Liver (tissue), 9 donors: ENCODE data around the gene NAP1L4. TPM values are rescaled to one million over a fixed set of nuclear protein-coding genes. Genes with fewer than 3 reads are reported as not detected.
A peak's percentile ranks its signal among the peaks of the same experiment; 100 is the strongest.

Experiments
- DNase-seq: peaks from one replicate; pipeline ENCODE4 v3.0.0-alpha.2; 2017; ENCODE audit warnings: low spot score
- H3K27ac ChIP-seq, 2 donors: one replicate each; pipeline ENCODE4 v1.7.0; 2013; ENCODE audit warnings: inconsistent platforms in 2 of 2, low read length in 2 of 2, control low read depth in 1 of 2, low read depth in 1 of 2, mild to moderate bottlenecking in 1 of 2
- H3K27me3 ChIP-seq, 4 donors: one replicate each; pipeline versions ENCODE4 v1.6.1 to v1.7.0; 2013; ENCODE audit warnings: low read length in 3 of 4, inconsistent platforms in 1 of 4, mild to moderate bottlenecking in 1 of 4, moderate library complexity in 1 of 4; ENCODE audit not compliant: control insufficient read depth in 4 of 4, insufficient read depth in 4 of 4
- H3K36me3 ChIP-seq, 4 donors: one replicate each; pipeline versions ENCODE4 v1.6.1 to v1.7.0; 2013; ENCODE audit warnings: low read length in 3 of 4, mild to moderate bottlenecking in 3 of 4, low read depth in 1 of 4, moderate library complexity in 1 of 4; ENCODE audit not compliant: control insufficient read depth in 4 of 4, insufficient read depth in 3 of 4
- H3K4me1 ChIP-seq, 4 donors: one replicate each; pipeline versions ENCODE4 v1.6.1 to v1.7.0; 2013; ENCODE audit warnings: low read length in 3 of 4, mild to moderate bottlenecking in 3 of 4, moderate library complexity in 1 of 4; ENCODE audit not compliant: control insufficient read depth in 4 of 4, insufficient read depth in 4 of 4
- H3K4me3 ChIP-seq, 3 donors: one replicate each; pipeline versions ENCODE4 v1.6.1 to v1.7.0; 2013; ENCODE audit warnings: low read length in 3 of 3, control low read depth in 1 of 3, low read depth in 1 of 3, mild to moderate bottlenecking in 1 of 3
- H3K9ac ChIP-seq, 2 donors: one replicate each; pipeline ENCODE4 v1.7.0; 2013; ENCODE audit warnings: low read length in 2 of 2, mild to moderate bottlenecking in 2 of 2, moderate library complexity in 2 of 2, control low read depth in 1 of 2, low read depth in 1 of 2
- H3K9me3 ChIP-seq, 4 donors: one replicate each; pipeline versions ENCODE4 v1.6.1 to v1.7.0; 2013; ENCODE audit warnings: low read length in 3 of 4; ENCODE audit not compliant: control insufficient read depth in 4 of 4
- EGR1 ChIP-seq, 2 donors: IDR thresholded peaks; 2 replicates each; pipeline ENCODE4 v1.6.1; 2016 to 2018; ENCODE audit warnings: antibody characterized with exemption in 2 of 2, low read depth in 2 of 2
- FOXA1 ChIP-seq: IDR thresholded peaks from 2 replicates; pipeline ENCODE4 v1.6.1; 2016; ENCODE audit warnings: antibody characterized with exemption
- FOXA2 ChIP-seq: IDR thresholded peaks from 2 replicates; pipeline ENCODE4 v1.6.1; 2016; ENCODE audit warnings: antibody characterized with exemption
- HNF4A ChIP-seq, 2 donors: conservative IDR thresholded peaks; 2 replicates each; pipeline ENCODE4 v1.6.1; 2016; ENCODE audit warnings: antibody characterized with exemption in 2 of 2, mild to moderate bottlenecking in 2 of 2
- HNF4G ChIP-seq: IDR thresholded peaks from 2 replicates; pipeline ENCODE4 v1.6.1; 2016; ENCODE audit warnings: antibody characterized with exemption
- NR2F2 ChIP-seq: IDR thresholded peaks from 2 replicates; pipeline ENCODE4 v1.6.1; 2016; ENCODE audit warnings: antibody characterized with exemption
- RXRA ChIP-seq, 2 donors: IDR thresholded peaks; 2 replicates each; pipeline ENCODE4 v1.6.1; 2017 to 2018; ENCODE audit warnings: antibody characterized with exemption in 2 of 2, mild to moderate bottlenecking in 1 of 2
- TAF1 ChIP-seq: conservative IDR thresholded peaks from 2 replicates; pipeline ENCODE4 v1.6.1; 2016; ENCODE audit warnings: antibody characterized with exemption, mild to moderate bottlenecking
- YY1 ChIP-seq: IDR thresholded peaks from 2 replicates; pipeline ENCODE4 v1.6.1; 2016; ENCODE audit warnings: antibody characterized with exemption, mild to moderate bottlenecking
- WGBS: extraction: QIAGEN DNeasy Blood & Tissue Kit; methylation state at CpG from one replicate; pipeline ENCODE4 v1.1.7; 2013; 5-methylcytosine and 5-hydroxymethylcytosine counted together
- polyA plus RNA-seq, 2 donors: library from polyadenylated mRNA; stranded (reverse) in 1 of 2; unstranded in 1 of 2; fragments of 200-250 nt in 1 of 2; fragments of >200 nt in 1 of 2; fragmentation: Nextera tagmentation in 1 of 2; extraction: Ambion mirVana in 1 of 2; gene quantifications; one replicate each; pipeline versions ENCODE4 v1.2.1 to v1.2.3, GENCODE V29; 2013 to 2015
- total RNA-seq, 2 donors: library from RNA; depleted of rRNA; stranded (reverse); fragments of >200 nt; gene quantifications; one replicate each; pipeline ENCODE4 v1.2.3, GENCODE V29; 2014
- TF ChIP-seq, protein P1 (sequence below): IDR thresholded peaks from 2 replicates; pipeline ENCODE4 v1.6.1; 2016; ENCODE audit warnings: antibody characterized with exemption, mild to moderate bottlenecking
- TF ChIP-seq, protein P2 (sequence below): fragments of 150-350 bp; IDR thresholded peaks from 2 replicates; pipeline ENCODE4 v1.5.1; 2017; ENCODE audit warnings: improper control_type of control experiment, low read depth, low read length; ENCODE audit not compliant: missing input control
- donor health status: healthy.
- donor health status: healthy.
- donor health status: healthy.
- donor health status: healthy.
- donor health status: healthy.

NAP1L4 gene
- total and polyA plus RNA-seq, 4 donors, result 33.2 to 110 (median 46.7) TPM

DNA sequence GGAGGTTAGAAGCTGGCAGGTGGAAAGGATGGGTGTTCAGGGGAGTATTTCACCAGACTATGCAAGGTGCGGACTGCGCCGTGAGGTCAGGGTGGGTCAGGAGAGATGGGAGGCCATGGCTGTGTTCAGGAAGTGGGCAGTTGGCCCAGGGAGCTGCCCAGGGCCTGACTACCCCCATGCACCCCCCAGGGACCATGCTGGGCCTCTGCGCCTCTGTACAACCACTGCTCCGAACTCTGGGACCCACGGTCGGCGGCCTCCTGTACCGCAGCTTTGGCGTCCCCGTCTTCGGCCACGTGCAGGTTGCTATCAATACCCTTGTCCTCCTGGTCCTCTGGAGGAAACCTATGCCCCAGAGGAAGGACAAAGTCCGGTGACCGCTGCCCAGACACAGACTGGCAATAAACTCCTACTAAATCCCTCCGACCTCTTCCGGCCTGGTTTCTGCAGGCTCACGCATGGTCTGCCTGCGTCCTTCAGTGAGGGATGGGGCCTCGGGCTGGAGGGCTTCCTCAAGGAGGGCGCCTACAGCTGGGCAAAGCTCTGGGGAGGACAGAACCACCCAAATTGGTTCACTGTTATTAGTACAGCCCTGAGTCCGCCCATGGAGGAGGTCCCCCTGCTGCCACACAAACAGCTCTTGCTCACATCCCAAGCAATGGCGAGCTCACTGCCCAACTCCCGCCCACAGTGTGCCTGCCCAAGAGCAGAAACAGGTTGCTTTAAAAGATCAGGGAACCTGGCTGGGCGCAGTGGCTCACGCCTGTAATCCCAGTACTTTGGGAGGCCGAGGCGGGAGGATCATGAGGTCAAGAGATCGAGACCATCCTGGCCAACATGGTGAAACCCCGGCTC lies 67.1 kb downstream of the NAP1L4 start:
- Histone ChIP-seq H3K36me3 (peaks cover 0 to 2% (median 0%) of the 10 kb centered on the region in 4 donors), H3K27me3 (no peaks in the 10 kb centered on the region), H3K4me1 (peaks cover 5 to 16% (median 14%) of the 10 kb centered on the region in 4 donors), H3K9ac (no peak overlapping the region), H3K27ac (no peak overlapping the region), H3K4me3 (no peak overlapping the region), H3K9me3 (no peaks in the 10 kb centered on the region)
- no peak for DNase-seq
- WGBS, result 86% methylated on average over 30 of the region's 30 CpGs
- TF ChIP-seq FOXA2, result no peak
- TF ChIP-seq HNF4A (conservative IDR thresholded peaks at IDR 0.05), result peak; percentile 53 to 60

DNA sequence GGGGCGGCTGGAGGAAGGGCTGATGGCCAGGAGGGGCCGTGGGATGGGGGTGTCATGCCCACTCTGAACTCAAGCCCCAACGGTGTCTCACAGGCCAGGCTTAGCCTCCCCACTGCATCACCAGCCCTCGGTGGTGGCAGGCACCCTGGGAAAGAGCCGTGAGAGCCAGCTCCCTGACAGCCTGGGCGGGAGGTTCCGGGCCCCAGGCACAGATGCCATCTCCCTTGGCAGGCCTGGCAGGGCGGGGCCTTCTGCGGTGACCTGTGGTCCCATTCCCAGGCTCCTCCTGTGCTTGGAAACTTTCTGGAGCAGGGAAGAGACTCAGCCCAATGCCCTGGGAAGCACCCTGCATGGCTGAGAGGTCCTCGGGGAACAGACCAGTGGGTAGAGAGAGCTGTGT lies 67.7 kb downstream of the NAP1L4 start:
- Histone ChIP-seq H3K9ac (no peak overlapping the region), H3K27ac (no peak overlapping the region), H3K9me3 (no peaks in the 10 kb centered on the region), H3K36me3 (peaks cover 0 to 2% (median 0%) of the 10 kb centered on the region in 4 donors), H3K4me3 (no peak overlapping the region), H3K4me1 (peaks cover 0 to 12% (median 8%) of the 10 kb centered on the region in 4 donors), H3K27me3 (no peaks in the 10 kb centered on the region)
- WGBS, result 86% methylated on average over 10 of the region's 10 CpGs
- TF ChIP-seq, protein P1, sequence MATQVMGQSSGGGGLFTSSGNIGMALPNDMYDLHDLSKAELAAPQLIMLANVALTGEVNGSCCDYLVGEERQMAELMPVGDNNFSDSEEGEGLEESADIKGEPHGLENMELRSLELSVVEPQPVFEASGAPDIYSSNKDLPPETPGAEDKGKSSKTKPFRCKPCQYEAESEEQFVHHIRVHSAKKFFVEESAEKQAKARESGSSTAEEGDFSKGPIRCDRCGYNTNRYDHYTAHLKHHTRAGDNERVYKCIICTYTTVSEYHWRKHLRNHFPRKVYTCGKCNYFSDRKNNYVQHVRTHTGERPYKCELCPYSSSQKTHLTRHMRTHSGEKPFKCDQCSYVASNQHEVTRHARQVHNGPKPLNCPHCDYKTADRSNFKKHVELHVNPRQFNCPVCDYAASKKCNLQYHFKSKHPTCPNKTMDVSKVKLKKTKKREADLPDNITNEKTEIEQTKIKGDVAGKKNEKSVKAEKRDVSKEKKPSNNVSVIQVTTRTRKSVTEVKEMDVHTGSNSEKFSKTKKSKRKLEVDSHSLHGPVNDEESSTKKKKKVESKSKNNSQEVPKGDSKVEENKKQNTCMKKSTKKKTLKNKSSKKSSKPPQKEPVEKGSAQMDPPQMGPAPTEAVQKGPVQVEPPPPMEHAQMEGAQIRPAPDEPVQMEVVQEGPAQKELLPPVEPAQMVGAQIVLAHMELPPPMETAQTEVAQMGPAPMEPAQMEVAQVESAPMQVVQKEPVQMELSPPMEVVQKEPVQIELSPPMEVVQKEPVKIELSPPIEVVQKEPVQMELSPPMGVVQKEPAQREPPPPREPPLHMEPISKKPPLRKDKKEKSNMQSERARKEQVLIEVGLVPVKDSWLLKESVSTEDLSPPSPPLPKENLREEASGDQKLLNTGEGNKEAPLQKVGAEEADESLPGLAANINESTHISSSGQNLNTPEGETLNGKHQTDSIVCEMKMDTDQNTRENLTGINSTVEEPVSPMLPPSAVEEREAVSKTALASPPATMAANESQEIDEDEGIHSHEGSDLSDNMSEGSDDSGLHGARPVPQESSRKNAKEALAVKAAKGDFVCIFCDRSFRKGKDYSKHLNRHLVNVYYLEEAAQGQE, result no peak
- no peak for TF ChIP-seq YY1
- TF ChIP-seq, protein P2, sequence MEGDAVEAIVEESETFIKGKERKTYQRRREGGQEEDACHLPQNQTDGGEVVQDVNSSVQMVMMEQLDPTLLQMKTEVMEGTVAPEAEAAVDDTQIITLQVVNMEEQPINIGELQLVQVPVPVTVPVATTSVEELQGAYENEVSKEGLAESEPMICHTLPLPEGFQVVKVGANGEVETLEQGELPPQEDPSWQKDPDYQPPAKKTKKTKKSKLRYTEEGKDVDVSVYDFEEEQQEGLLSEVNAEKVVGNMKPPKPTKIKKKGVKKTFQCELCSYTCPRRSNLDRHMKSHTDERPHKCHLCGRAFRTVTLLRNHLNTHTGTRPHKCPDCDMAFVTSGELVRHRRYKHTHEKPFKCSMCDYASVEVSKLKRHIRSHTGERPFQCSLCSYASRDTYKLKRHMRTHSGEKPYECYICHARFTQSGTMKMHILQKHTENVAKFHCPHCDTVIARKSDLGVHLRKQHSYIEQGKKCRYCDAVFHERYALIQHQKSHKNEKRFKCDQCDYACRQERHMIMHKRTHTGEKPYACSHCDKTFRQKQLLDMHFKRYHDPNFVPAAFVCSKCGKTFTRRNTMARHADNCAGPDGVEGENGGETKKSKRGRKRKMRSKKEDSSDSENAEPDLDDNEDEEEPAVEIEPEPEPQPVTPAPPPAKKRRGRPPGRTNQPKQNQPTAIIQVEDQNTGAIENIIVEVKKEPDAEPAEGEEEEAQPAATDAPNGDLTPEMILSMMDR, result no peak
- no peak for TF ChIP-seq HNF4G
- TF ChIP-seq HNF4A (conservative IDR thresholded peaks at IDR 0.05), result no peak
- TF ChIP-seq FOXA2, result no peak
- no peak for TF ChIP-seq FOXA1
- no peak for TF ChIP-seq NR2F2
- TF ChIP-seq RXRA (IDR thresholded peaks at IDR 0.05), result no peak
- no peak for TF ChIP-seq TAF1
- TF ChIP-seq EGR1 (IDR thresholded peaks at IDR 0.05; ENCODE audit: low read depth in 2 of 2), result no peak
- no peak for DNase-seq
